DMS79 (cell line): ENCODE results near the gene CREB3L1.
"Not testable (repeated sequence)": the region's sequence is repeated elsewhere in the genome, so short reads cannot be mapped to it uniquely, and the experiment has no call there.

Source experiments
- DNase-seq: peaks from one replicate; lab custom pipeline; 2025; lab: John Stamatoyannopoulos, UW

The CREB3L1 gene

GRCh38 chr11:46249103-46249937 is 28.1 kb upstream of the CREB3L1 start:
- DNase-seq: no peak

- no peak for DNase-seq
These were observed 27.3 kb upstream of the CREB3L1 start for GRCh38 chr11:46249938-46250744.

- no peak for DNase-seq
These were observed 26.8 kb upstream of the CREB3L1 start for GRCh38 chr11:46250745-46251052.

GRCh38 chr11:46251954-46252353 is 25.5 kb upstream of the CREB3L1 start:
- DNase-seq: no peak

GRCh38 chr11:46252373-46252914 is 25.0 kb upstream of the CREB3L1 start:
- DNase-seq: no peak

- no peak for DNase-seq
These were observed 24.0 kb upstream of the CREB3L1 start for GRCh38 chr11:46253258-46254132.

- DNase-seq: no peak
These were observed 23.4 kb upstream of the CREB3L1 start for GRCh38 chr11:46254133-46254491.

- DNase-seq: no peak
These were observed 20.9 kb upstream of the CREB3L1 start for GRCh38 chr11:46256540-46257001.

GRCh38 chr11:46259347-46259746 is 18.1 kb upstream of the CREB3L1 start:
- DNase-seq: not testable (repeated sequence)

- DNase-seq: peak; percentile 25
These were observed 17.4 kb upstream of the CREB3L1 start for GRCh38 chr11:46259971-46260560.

- no peak for DNase-seq
These were observed 14.3 kb upstream of the CREB3L1 start for GRCh38 chr11:46263120-46263519.

- no peak for DNase-seq
These were observed 13.4 kb upstream of the CREB3L1 start for GRCh38 chr11:46264030-46264429.

GRCh38 chr11:46264976-46265375 is 12.5 kb upstream of the CREB3L1 start:
- DNase-seq: no peak

GRCh38 chr11:46265764-46266163 is 11.7 kb upstream of the CREB3L1 start:
- DNase-seq: no peak

GRCh38 chr11:46267930-46268329 is 9.5 kb upstream of the CREB3L1 start:
- DNase-seq: no peak

- DNase-seq: no peak
These were observed 6.8 kb upstream of the CREB3L1 start for GRCh38 chr11:46270684-46271083.

- no peak for DNase-seq
These were observed 6.1 kb upstream of the CREB3L1 start for GRCh38 chr11:46271407-46271806.

GRCh38 chr11:46271875-46272815 is 5.3 kb upstream of the CREB3L1 start:
- DNase-seq: no peak

GRCh38 chr11:46272816-46273427 is 4.5 kb upstream of the CREB3L1 start:
- peak; percentile 53 for DNase-seq
